Transverse colon (tissue), 4 donors: ENCODE data around the gene TNNC1.

Experiments used
- EP300 ChIP-seq: sonication (generic); formaldehyde crosslinking; IDR thresholded peaks from one replicate; pipeline ENCODE4 v1.6.1; 2017; ENCODE audit warnings: antibody characterized with exemption, low read depth
- POLR2A ChIP-seq: fragments of 450-650 bp; IDR thresholded peaks from one replicate; pipeline ENCODE4 v1.6.1; 2016; ENCODE audit warnings: antibody characterized with exemption, mild to moderate bottlenecking, moderate library complexity
- POLR2AphosphoS5 ChIP-seq, 3 donors: sonication (generic); formaldehyde crosslinking; IDR thresholded peaks; one replicate each; pipeline ENCODE4 v1.6.1; 2016; ENCODE audit warnings: antibody characterized with exemption in 3 of 3
- TF ChIP-seq, protein P1 (sequence below), 5 experiments: fragments of 200-600 bp in 3 of 5; fragments of 450-650 bp in 2 of 5; sonication (generic) in 3 of 5; IDR thresholded peaks; 1 replicate in 2 of 5; 2 replicates in 3 of 5; pipeline ENCODE4 v1.5.1; 2016 to 2017; ENCODE audit warnings: antibody characterized with exemption in 5 of 5, inconsistent platforms in 3 of 5, mild to moderate bottlenecking in 2 of 5, moderate library complexity in 1 of 5

DNA sequence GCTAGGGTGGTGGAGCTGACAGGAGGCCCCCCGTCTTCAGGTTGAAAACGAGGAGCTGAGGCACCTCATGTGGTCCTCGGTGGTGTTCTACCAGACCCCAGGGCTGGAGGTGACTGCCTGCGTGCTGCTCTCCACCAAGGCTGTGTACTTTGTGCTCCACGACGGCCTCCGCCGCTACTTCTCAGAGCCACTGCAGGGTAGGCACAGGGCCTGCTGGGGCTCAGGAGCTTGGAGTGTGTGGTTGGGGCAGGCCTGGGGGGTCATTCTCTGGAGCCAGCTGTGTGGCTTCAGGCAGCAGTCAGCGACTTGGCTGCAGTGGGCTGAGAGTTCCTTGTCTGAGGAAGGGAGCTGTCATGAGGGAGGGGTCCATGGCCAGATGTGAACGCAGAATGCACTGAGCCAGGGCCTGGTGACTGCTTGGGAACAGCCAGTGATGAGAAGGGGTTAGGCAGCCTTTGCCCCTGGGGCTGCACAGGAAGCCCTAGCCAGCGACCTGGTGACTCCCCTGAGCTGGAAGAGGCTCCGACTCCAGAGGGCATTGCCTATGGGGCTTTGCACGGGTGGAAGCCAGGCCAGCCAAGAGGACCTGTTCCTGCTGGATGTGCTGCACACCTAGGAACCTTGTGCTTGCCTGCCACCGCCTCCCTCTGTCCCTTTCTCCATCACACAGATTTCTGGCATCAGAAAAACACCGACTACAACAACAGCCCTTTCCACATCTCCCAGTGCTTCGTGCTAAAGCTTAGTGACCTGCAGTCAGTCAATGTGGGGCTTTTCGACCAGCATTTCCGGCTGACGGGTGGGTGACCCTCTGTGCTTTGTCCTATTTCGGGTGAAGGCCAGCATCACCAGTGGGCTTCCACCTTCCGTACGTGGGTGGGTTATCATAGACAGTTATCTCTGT lies 36.4 kb upstream of the TNNC1 start:
- TF ChIP-seq EP300: no peak
- TF ChIP-seq, protein P1, sequence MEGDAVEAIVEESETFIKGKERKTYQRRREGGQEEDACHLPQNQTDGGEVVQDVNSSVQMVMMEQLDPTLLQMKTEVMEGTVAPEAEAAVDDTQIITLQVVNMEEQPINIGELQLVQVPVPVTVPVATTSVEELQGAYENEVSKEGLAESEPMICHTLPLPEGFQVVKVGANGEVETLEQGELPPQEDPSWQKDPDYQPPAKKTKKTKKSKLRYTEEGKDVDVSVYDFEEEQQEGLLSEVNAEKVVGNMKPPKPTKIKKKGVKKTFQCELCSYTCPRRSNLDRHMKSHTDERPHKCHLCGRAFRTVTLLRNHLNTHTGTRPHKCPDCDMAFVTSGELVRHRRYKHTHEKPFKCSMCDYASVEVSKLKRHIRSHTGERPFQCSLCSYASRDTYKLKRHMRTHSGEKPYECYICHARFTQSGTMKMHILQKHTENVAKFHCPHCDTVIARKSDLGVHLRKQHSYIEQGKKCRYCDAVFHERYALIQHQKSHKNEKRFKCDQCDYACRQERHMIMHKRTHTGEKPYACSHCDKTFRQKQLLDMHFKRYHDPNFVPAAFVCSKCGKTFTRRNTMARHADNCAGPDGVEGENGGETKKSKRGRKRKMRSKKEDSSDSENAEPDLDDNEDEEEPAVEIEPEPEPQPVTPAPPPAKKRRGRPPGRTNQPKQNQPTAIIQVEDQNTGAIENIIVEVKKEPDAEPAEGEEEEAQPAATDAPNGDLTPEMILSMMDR (IDR thresholded peaks at IDR 0.05): no peak
- TF ChIP-seq POLR2A: no peak
- TF ChIP-seq POLR2AphosphoS5 (IDR thresholded peaks at IDR 0.05): no peak
